PC-9 (cell line): ENCODE data around the gene TMEM225B. TPM values are rescaled to one million over a fixed set of nuclear protein-coding genes. Genes with fewer than 3 reads are reported as not detected.

Experiments
- BruUV-seq: library from RNA; stranded (reverse); fragments of 400-500 nt; replicated peaks from 2 replicates; lab custom pipeline; 2021; lab: Mats Ljungman, UMichigan
- CTCF ChIA-PET: fragments of 300-600 bp; sonication (Branson Sonifier 250); formaldehyde crosslinking; loops from one replicate; lab custom pipeline; 2022; ENCODE audit warnings: antibody characterized with exemption; lab: Charles Lee
- POLR2A ChIA-PET: fragments of 300-600 bp; sonication (Branson Sonifier 250); formaldehyde crosslinking; loops from one replicate; lab custom pipeline; 2022; ENCODE audit warnings: antibody characterized with exemption; ENCODE audit not compliant: unreplicated experiment; lab: Charles Lee
- DNase-seq, 2 experiments: peaks; one replicate each; pipeline versions ENCODE4 v3.0.0 to v3.0.0-alpha.2; 2015 to 2022; ENCODE audit warnings: mixed read lengths in 1 of 2
- H2AFZ ChIP-seq: fragments of 200-600 bp; sonication (generic); 2 replicates; pipeline ENCODE4 v1.8.1; 2017; ENCODE audit warnings: antibody characterized with exemption
- H3F3A ChIP-seq: fragments of 200-600 bp; sonication (generic); 2 replicates; pipeline ENCODE4 v1.8.1; 2017; ENCODE audit warnings: antibody characterized with exemption, mild to moderate bottlenecking, low read depth; ENCODE audit not compliant: insufficient read depth
- H3K27ac ChIP-seq: fragments of 200-600 bp; sonication (generic); 2 replicates; pipeline ENCODE4 v1.6.1; 2016; ENCODE audit warnings: mixed run types
- H3K27me3 ChIP-seq: fragments of 200-600 bp; sonication (generic); 2 replicates; pipeline ENCODE4 v1.6.1; 2016; ENCODE audit warnings: low read depth, mixed run types; ENCODE audit not compliant: insufficient read depth
- H3K36me3 ChIP-seq: fragments of 200-600 bp; sonication (generic); 2 replicates; pipeline ENCODE4 v1.6.1; 2016; ENCODE audit warnings: low read depth, mixed run types
- H3K4me1 ChIP-seq: fragments of 200-600 bp; sonication (generic); replicated peaks from 2 replicates; pipeline ENCODE4 v1.6.1; 2016; ENCODE audit warnings: mixed run types; ENCODE audit not compliant: insufficient read depth
- H3K4me2 ChIP-seq: fragments of 200-600 bp; sonication (generic); 2 replicates; pipeline ENCODE4 v1.6.1; 2017; ENCODE audit warnings: mixed run types
- H3K4me3 ChIP-seq: fragments of 200-600 bp; sonication (generic); 2 replicates; pipeline ENCODE4 v1.6.1; 2016; ENCODE audit warnings: mixed run types
- H3K79me2 ChIP-seq: fragments of 200-600 bp; sonication (generic); 2 replicates; pipeline ENCODE4 v1.6.1; 2017; ENCODE audit warnings: low read depth, mixed run types
- H3K9me2 ChIP-seq: fragments of 200-600 bp; sonication (generic); 2 replicates; pipeline ENCODE4 v1.8.1; 2017; ENCODE audit warnings: mild to moderate bottlenecking; ENCODE audit not compliant: insufficient read depth
- H3K9me3 ChIP-seq: fragments of 200-600 bp; sonication (generic); 2 replicates; pipeline ENCODE4 v1.8.1; 2016; ENCODE audit warnings: low read depth; ENCODE audit not compliant: insufficient read depth
- H4K20me1 ChIP-seq: fragments of 200-600 bp; sonication (generic); 2 replicates; pipeline ENCODE4 v1.8.1; 2017; ENCODE audit not compliant: insufficient read depth
- EZH2 ChIP-seq: fragments of 200-600 bp; sonication (generic); IDR thresholded peaks from 2 replicates; pipeline ENCODE4 v1.8.0; 2017; ENCODE audit warnings: antibody characterized with exemption, low read depth
- intact Hi-C: fragments of 100-400 bp; cut with micrococcal nuclease; formaldehyde crosslinking; loops from one replicate; pipeline ENCODE4 v1.10.0; 2022; ENCODE audit not compliant: unreplicated experiment
- total RNA-seq: library from RNA; stranded (reverse); gene quantifications from 2 replicates; pipeline ENCODE4 v1.2.3, GENCODE V29; 2021
- TF ChIP-seq, protein P1 (sequence below): fragments of 200-600 bp; sonication (generic); conservative IDR thresholded peaks from 2 replicates; pipeline ENCODE4 v1.6.1; 2017; ENCODE audit warnings: mixed run types, antibody characterized with exemption, mild to moderate bottlenecking, moderate library complexity

TMEM225B gene
- total RNA-seq, 1 experiment from 2014 or later = 1.5 TPM

DNA sequence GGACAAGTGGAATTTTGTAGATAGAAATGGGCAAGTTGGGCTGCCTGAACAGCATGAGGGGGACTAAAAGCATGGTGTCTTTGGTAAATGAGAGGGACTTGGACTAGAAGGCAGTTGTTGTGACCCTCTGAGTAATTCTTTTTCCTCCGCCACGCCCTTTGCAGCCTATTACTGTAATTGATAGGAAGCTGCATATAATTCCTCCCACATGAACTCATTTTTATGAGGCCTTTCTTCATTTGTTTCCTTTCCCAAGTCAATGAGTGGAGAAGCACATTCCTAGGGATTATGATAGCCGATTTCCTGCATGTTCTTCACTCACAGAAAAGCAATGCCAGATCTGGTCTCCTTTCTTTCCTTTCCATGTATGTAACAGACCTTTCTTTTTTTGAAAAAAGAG lies 46.4 kb downstream of the TMEM225B start:
- Histone ChIP-seq H3K9me3 (no peaks in the 10 kb centered on the region), H3K4me3 (no peak overlapping the region), H3K36me3 (no peaks in the 10 kb centered on the region), H3F3A (no peaks in the 10 kb centered on the region), H3K9me2 (no peaks in the 10 kb centered on the region), H3K4me2 (no peak overlapping the region), H2AFZ (no peak overlapping the region), H3K79me2 (no peaks in the 10 kb centered on the region), H4K20me1 (no peaks in the 10 kb centered on the region), H3K4me1 (no peaks in the 10 kb centered on the region), H3K27me3 (no peaks in the 10 kb centered on the region), H3K27ac (no peak overlapping the region)
- no TSS peak for BruUV-seq
- ChIA-PET POLR2A (no interaction called here), CTCF (no interaction called here)
- intact Hi-C loops = no loop called here
- TF ChIP-seq, protein P1, sequence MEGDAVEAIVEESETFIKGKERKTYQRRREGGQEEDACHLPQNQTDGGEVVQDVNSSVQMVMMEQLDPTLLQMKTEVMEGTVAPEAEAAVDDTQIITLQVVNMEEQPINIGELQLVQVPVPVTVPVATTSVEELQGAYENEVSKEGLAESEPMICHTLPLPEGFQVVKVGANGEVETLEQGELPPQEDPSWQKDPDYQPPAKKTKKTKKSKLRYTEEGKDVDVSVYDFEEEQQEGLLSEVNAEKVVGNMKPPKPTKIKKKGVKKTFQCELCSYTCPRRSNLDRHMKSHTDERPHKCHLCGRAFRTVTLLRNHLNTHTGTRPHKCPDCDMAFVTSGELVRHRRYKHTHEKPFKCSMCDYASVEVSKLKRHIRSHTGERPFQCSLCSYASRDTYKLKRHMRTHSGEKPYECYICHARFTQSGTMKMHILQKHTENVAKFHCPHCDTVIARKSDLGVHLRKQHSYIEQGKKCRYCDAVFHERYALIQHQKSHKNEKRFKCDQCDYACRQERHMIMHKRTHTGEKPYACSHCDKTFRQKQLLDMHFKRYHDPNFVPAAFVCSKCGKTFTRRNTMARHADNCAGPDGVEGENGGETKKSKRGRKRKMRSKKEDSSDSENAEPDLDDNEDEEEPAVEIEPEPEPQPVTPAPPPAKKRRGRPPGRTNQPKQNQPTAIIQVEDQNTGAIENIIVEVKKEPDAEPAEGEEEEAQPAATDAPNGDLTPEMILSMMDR = no peak
- no peak for TF ChIP-seq EZH2
- DNase-seq = no peak

DNA sequence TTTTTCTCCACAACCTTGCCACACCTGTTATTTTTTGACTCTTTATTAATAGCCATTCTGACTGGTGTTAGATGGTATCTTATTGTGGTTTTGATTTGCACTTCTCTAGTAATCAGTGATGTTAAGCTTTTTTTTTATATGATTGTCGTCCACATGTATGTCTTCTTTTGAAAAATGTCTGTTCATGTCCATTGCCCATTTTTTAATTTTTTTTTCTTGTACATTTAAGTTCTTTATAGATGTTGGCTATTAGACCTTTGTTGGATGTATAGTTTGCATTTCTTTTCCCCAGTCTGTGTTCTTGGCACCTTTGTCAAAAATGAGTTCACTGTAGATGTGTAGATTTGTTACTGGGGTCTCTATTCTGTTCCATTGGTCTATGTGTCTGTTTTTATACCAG lies 47.5 kb downstream of the TMEM225B start:
- no peak overlapping the region for H3K4me2 ChIP-seq
- H3K27me3 ChIP-seq = no peaks in the 10 kb centered on the region
- POLR2A ChIA-PET = no interaction called here
- intact Hi-C loops = no loop called here
- no peaks in the 10 kb centered on the region for H3K9me3 ChIP-seq
- TF ChIP-seq, protein P1 = no peak
- no peak overlapping the region for H3K27ac ChIP-seq
- H4K20me1 ChIP-seq = no peaks in the 10 kb centered on the region
- H3K9me2 ChIP-seq = no peaks in the 10 kb centered on the region
- DNase-seq = no peak
- no peaks in the 10 kb centered on the region for H3K36me3 ChIP-seq
- H3K4me1 ChIP-seq = no peaks in the 10 kb centered on the region
- no peak overlapping the region for H3K4me3 ChIP-seq
- H3K79me2 ChIP-seq = no peaks in the 10 kb centered on the region
- CTCF ChIA-PET = no interaction called here
- no TSS peak for BruUV-seq
- H3F3A ChIP-seq = no peaks in the 10 kb centered on the region
- H2AFZ ChIP-seq = no peak overlapping the region

DNA sequence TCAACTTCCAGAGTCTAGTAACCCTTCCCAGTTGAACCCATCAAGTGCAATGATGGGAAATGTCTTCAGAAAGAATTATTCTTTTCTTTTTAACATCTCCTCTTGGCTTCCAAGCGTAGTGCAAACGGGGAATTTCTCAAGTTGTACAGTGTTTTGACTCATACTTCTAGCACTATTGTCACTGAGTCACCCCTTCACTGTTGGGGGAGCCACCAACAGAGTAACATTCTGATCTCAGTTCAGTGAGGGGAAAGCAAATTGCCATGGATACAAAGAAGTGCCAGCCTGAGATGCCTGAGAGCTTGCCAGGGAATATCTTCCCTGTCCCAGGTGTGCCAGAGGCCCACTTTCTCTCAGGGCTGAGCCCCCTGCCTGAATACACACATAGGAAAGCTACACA lies 50.8 kb downstream of the TMEM225B start:
- H3K79me2 ChIP-seq = no peaks in the 10 kb centered on the region
- H3K4me1 ChIP-seq = no peaks in the 10 kb centered on the region
- H3K9me3 ChIP-seq = no peaks in the 10 kb centered on the region
- H3K27me3 ChIP-seq = no peaks in the 10 kb centered on the region
- CTCF ChIA-PET = no interaction called here
- no peak for TF ChIP-seq EZH2
- TF ChIP-seq, protein P1 = no peak
- no peak for DNase-seq
- no peak overlapping the region for H3K4me2 ChIP-seq
- H3K36me3 ChIP-seq = no peaks in the 10 kb centered on the region
- no peak overlapping the region for H2AFZ ChIP-seq
- H3K4me3 ChIP-seq = no peak overlapping the region
- no peaks in the 10 kb centered on the region for H3F3A ChIP-seq
- no peaks in the 10 kb centered on the region for H3K9me2 ChIP-seq
- no TSS peak for BruUV-seq
- no peaks in the 10 kb centered on the region for H4K20me1 ChIP-seq
- POLR2A ChIA-PET = no interaction called here
- no peak overlapping the region for H3K27ac ChIP-seq
- intact Hi-C loops = no loop called here
